DND-41 (cell line): Measurements from ENCODE around the gene CCN5.
"Not testable (repeated sequence)": the region's sequence is repeated elsewhere in the genome, so short reads cannot be mapped to it uniquely, and the experiment has no call there.

ENCODE experiments used
- ATAC-seq: fragments of 200-7000 bp; cut with Tn5 transposase; 3 replicates; pipeline ENCODE4 v1.9.1; 2021; ENCODE audit warnings: low read depth; ENCODE audit not compliant: insufficient read depth
- DNase-seq: peaks from one replicate; pipeline ENCODE4 v3.0.0-alpha.2; 2020
- H2AFZ ChIP-seq: 2 replicates; pipeline ENCODE4 v1.6.0; 2012; ENCODE audit warnings: low read depth, low read length
- H3K27ac ChIP-seq: 2 replicates; pipeline ENCODE4 v1.5.1; 2012; ENCODE audit warnings: low read length, inconsistent platforms
- H3K27me3 ChIP-seq: fragments of 200-600 bp; sonication (generic); 2 replicates; pipeline ENCODE4 v1.6.0; 2012; ENCODE audit warnings: low read length, mild to moderate bottlenecking, inconsistent platforms; ENCODE audit not compliant: insufficient read depth, poor library complexity
- H3K36me3 ChIP-seq: 2 replicates; pipeline ENCODE4 v1.5.1; 2012; ENCODE audit warnings: low read length, inconsistent platforms; ENCODE audit not compliant: insufficient read depth
- H3K4me1 ChIP-seq: 2 replicates; pipeline ENCODE4 v1.5.1; 2012; ENCODE audit warnings: mild to moderate bottlenecking, low read length; ENCODE audit not compliant: insufficient read depth
- H3K4me2 ChIP-seq: 2 replicates; pipeline ENCODE4 v1.6.0; 2012; ENCODE audit warnings: mild to moderate bottlenecking, moderate library complexity, low read length, inconsistent platforms; ENCODE audit not compliant: insufficient read depth
- H3K4me3 ChIP-seq, 2 experiments: fragments of 200-600 bp in 1 of 2; shearing (Covaris generic) in 1 of 2; 2 replicates each; pipeline ENCODE4 v1.5.1; 2012 to 2016; ENCODE audit warnings: inconsistent platforms in 2 of 2, low read length in 2 of 2, mild to moderate bottlenecking in 2 of 2, low read depth in 1 of 2, moderate library complexity in 1 of 2
- H3K79me2 ChIP-seq: 2 replicates; pipeline ENCODE4 v1.6.0; 2012; ENCODE audit warnings: low read length, inconsistent platforms; ENCODE audit not compliant: insufficient read depth
- H3K9ac ChIP-seq: 2 replicates; pipeline ENCODE4 v1.6.0; 2012; ENCODE audit warnings: low read depth, mild to moderate bottlenecking, inconsistent platforms, low read length, moderate library complexity
- H3K9me3 ChIP-seq: 2 replicates; pipeline ENCODE4 v1.5.1; 2012; ENCODE audit warnings: low read length, moderate library complexity, mild to moderate bottlenecking, inconsistent platforms; ENCODE audit not compliant: insufficient read depth, severe bottlenecking
- H4K20me1 ChIP-seq: 2 replicates; pipeline ENCODE4 v1.6.0; 2012; ENCODE audit warnings: low read length; ENCODE audit not compliant: insufficient read depth
- CTCF ChIP-seq: IDR thresholded peaks from 2 replicates; pipeline ENCODE4 v1.5.1; 2012; ENCODE audit warnings: borderline replicate concordance, low read length, moderate library complexity, mild to moderate bottlenecking; ENCODE audit not compliant: poor library complexity, severe bottlenecking; ENCODE audit errors: extremely low read depth
- EZH2 ChIP-seq: IDR thresholded peaks from 3 replicates; pipeline ENCODE4 v1.6.1; 2012; ENCODE audit warnings: borderline replicate concordance, low read depth, mild to moderate bottlenecking, moderate library complexity, low read length, inconsistent platforms; ENCODE audit not compliant: severe bottlenecking

CCN5 gene

DNA sequence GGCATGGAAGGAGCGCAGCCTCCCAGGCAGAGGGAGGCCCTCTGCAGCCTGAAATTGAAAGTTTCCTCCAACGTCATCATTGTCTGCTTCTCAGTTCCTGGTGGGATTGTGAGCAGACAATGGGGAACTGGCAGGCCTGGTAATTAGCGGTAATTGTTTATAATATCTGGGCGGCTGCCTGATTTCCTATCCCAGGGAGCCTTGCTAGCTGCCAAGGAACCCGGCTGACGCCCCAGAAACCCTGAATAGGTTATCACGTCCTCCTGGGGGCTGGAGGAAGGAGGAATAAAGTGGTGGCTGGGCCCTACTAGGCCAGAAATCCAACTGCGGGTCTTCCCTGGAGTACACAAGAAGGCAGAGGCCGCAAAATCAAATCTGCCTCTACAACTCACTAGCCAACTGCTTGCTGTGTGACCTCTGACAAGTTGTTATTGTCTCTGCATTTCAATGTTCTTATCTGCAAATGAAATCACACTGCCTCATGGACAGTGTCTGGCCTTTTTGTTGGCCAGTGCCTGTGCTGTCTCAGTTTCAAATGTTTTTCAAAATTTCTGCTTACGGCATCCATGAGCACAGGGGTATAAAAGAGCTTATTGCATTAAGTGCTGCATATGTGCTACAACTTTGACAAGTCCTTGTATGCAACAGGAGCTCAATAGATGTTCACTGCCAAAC, 47.4 kb downstream of the CCN5 start:
- DNase-seq (no peak), ATAC-seq (no peak)
- no peak overlapping the region for H2AFZ ChIP-seq
- no peaks in the 10 kb centered on the region for H3K79me2 ChIP-seq
- H3K36me3 ChIP-seq = no peaks in the 10 kb centered on the region
- H3K4me2 ChIP-seq = no peak overlapping the region
- H4K20me1 ChIP-seq = no peaks in the 10 kb centered on the region
- no peaks in the 10 kb centered on the region for H3K4me1 ChIP-seq
- TF ChIP-seq EZH2 (no peak), CTCF (no peak)
- no peaks in the 10 kb centered on the region for H3K9me3 ChIP-seq
- H3K9ac ChIP-seq = no peak overlapping the region
- peaks cover 31% of the 10 kb centered on the region for H3K27me3 ChIP-seq
- no peak overlapping the region for H3K4me3 ChIP-seq
- no peak overlapping the region for H3K27ac ChIP-seq

DNA sequence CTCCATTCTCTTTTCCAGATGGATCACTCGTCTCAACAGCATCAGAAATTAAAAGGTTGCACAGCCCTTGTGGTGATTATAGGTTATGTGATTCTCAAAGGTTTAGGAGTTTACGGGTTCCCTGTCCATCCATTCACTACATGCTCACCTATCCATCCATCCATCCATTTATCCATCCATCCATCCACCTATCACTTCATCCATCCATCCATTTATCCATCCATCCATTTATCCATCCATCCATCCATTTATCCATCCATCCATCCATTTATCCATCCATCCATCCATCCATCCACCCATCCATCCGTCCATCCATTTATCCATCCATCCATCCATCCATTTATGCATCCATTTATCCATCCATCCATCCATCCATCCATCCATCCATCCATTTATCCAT, 48.6 kb downstream of the CCN5 start:
- H3K9ac ChIP-seq, H3K27ac ChIP-seq, ATAC-seq, H3K4me3 ChIP-seq, H3K4me1 ChIP-seq, H2AFZ ChIP-seq, H3K9me3 ChIP-seq, H3K79me2 ChIP-seq, H3K36me3 ChIP-seq, H3K4me2 ChIP-seq, H4K20me1 ChIP-seq, DNase-seq: not testable (repeated sequence)
- peaks cover 31% of the 10 kb centered on the region for H3K27me3 ChIP-seq

DNA sequence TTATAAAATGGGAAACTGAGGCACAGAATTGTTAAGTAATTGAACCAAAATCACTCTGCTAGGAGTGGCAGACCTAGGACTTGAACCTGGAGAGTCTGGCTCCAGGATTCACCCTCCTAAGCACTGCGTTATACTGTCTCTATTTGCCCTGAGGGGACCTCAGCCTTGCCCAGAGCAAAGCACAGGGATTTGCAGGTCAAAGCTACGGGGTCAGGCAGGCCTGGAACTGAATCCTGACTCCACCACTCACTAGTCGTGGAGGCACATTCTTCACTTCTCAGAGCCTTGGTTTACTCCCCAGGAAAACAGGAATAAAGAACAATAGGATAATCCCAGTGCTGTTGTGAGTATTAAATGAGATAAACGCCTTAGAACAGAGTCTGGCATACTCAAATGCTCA, 49.9 kb downstream of the CCN5 start:
- Histone ChIP-seq H3K4me1 (no peaks in the 10 kb centered on the region), H3K79me2 (no peaks in the 10 kb centered on the region), H2AFZ (no peak overlapping the region), H3K9me3 (no peaks in the 10 kb centered on the region), H3K27me3 (peaks cover 31% of the 10 kb centered on the region), H3K4me2 (no peak overlapping the region), H3K36me3 (no peaks in the 10 kb centered on the region), H4K20me1 (no peaks in the 10 kb centered on the region), H3K27ac (no peak overlapping the region), H3K4me3 (no peak overlapping the region), H3K9ac (no peak overlapping the region)
- DNase-seq = no peak
- ATAC-seq = no peak
- TF ChIP-seq CTCF = no peak
- no peak for TF ChIP-seq EZH2

DNA sequence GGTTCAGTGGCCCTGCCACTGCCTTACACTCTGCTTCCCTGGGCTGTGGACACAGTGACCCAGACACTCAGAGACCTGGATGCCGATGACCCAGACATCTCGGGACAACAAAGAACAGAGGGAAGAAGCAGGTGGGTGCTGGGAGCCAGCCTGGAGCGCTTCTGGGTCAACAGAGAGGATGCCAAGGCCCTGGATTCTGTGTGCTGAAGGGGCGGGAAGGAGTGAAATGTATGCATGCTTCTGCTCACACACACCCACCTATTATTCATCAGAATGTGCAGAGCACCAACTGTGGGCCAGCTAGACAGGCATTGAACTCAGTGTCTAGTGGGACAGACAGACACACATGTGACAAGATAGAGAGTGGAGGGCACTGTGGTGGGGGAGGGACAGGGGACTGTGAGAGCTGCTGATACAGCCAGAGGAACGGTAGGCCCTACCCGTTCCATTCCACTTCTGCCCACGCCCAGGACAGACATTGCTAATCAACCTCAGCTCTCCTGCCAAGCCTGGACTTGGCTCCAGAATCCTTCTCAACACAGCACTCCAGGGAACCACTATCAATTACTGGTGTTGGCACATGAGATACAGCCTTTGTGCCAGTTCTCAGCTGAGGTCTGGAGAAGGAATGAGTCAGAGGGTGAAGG, 50.7 kb downstream of the CCN5 start:
- no peak overlapping the region for H3K4me2 ChIP-seq
- H3K36me3 ChIP-seq = no peaks in the 10 kb centered on the region
- no peak overlapping the region for H3K9ac ChIP-seq
- H4K20me1 ChIP-seq = no peaks in the 10 kb centered on the region
- DNase-seq = no peak
- H3K27ac ChIP-seq = no peak overlapping the region
- TF ChIP-seq CTCF = no peak
- no peak for TF ChIP-seq EZH2
- peaks cover 26% of the 10 kb centered on the region for H3K27me3 ChIP-seq
- no peaks in the 10 kb centered on the region for H3K79me2 ChIP-seq
- no peak overlapping the region for H3K4me3 ChIP-seq
- no peak for ATAC-seq
- H2AFZ ChIP-seq = no peak overlapping the region
- no peaks in the 10 kb centered on the region for H3K4me1 ChIP-seq
- H3K9me3 ChIP-seq = no peaks in the 10 kb centered on the region
